Measurements from ENCODE around the gene CTNND2. TPM values are rescaled to one million over a fixed set of nuclear protein-coding genes. Genes with fewer than 3 reads are reported as not detected.

The CTNND2 gene, protein sequence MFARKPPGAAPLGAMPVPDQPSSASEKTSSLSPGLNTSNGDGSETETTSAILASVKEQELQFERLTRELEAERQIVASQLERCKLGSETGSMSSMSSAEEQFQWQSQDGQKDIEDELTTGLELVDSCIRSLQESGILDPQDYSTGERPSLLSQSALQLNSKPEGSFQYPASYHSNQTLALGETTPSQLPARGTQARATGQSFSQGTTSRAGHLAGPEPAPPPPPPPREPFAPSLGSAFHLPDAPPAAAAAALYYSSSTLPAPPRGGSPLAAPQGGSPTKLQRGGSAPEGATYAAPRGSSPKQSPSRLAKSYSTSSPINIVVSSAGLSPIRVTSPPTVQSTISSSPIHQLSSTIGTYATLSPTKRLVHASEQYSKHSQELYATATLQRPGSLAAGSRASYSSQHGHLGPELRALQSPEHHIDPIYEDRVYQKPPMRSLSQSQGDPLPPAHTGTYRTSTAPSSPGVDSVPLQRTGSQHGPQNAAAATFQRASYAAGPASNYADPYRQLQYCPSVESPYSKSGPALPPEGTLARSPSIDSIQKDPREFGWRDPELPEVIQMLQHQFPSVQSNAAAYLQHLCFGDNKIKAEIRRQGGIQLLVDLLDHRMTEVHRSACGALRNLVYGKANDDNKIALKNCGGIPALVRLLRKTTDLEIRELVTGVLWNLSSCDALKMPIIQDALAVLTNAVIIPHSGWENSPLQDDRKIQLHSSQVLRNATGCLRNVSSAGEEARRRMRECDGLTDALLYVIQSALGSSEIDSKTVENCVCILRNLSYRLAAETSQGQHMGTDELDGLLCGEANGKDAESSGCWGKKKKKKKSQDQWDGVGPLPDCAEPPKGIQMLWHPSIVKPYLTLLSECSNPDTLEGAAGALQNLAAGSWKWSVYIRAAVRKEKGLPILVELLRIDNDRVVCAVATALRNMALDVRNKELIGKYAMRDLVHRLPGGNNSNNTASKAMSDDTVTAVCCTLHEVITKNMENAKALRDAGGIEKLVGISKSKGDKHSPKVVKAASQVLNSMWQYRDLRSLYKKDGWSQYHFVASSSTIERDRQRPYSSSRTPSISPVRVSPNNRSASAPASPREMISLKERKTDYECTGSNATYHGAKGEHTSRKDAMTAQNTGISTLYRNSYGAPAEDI (N-terminal part only)
- polyA plus RNA-seq (2011; rRNA removed) = not detected in 2 replicates
- not detected in 2 replicates for polyA minus RNA-seq (2011; rRNA and poly(A)+ RNA removed)

- DNase-seq (ENCODE audit: low read depth, low spot score) = no peak
- CTCF ChIA-PET = no interaction called here
- Histone ChIP-seq H3K9me3 (ENCODE audit: control insufficient read depth, insufficient read depth, low read length) (no peaks in the 10 kb centered on the region), H3K27me3 (ENCODE audit: control insufficient read depth, insufficient read depth, low read length) (peaks cover 3% of the 10 kb centered on the region), H3K27ac (ENCODE audit: low read depth, low read length) (no peak within 1 kb of the TSS), H3K4me3 (ENCODE audit: low read depth, low read length) (no peak within 1 kb of the TSS)
- POLR2A ChIA-PET = no interaction called here
- TF ChIP-seq, protein P1, sequence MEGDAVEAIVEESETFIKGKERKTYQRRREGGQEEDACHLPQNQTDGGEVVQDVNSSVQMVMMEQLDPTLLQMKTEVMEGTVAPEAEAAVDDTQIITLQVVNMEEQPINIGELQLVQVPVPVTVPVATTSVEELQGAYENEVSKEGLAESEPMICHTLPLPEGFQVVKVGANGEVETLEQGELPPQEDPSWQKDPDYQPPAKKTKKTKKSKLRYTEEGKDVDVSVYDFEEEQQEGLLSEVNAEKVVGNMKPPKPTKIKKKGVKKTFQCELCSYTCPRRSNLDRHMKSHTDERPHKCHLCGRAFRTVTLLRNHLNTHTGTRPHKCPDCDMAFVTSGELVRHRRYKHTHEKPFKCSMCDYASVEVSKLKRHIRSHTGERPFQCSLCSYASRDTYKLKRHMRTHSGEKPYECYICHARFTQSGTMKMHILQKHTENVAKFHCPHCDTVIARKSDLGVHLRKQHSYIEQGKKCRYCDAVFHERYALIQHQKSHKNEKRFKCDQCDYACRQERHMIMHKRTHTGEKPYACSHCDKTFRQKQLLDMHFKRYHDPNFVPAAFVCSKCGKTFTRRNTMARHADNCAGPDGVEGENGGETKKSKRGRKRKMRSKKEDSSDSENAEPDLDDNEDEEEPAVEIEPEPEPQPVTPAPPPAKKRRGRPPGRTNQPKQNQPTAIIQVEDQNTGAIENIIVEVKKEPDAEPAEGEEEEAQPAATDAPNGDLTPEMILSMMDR (IDR thresholded peaks at IDR 0.05; ENCODE audit: low read depth, low read length) = no peak
Measured at GRCh38 chr5:11904265-11904906, at the start of gene CTNND2. Gene CTNND2, minus strand, starts transcription at chr5:11904446. Its CDS starts 593 bp downstream, at chr5:11903853.

DNA sequence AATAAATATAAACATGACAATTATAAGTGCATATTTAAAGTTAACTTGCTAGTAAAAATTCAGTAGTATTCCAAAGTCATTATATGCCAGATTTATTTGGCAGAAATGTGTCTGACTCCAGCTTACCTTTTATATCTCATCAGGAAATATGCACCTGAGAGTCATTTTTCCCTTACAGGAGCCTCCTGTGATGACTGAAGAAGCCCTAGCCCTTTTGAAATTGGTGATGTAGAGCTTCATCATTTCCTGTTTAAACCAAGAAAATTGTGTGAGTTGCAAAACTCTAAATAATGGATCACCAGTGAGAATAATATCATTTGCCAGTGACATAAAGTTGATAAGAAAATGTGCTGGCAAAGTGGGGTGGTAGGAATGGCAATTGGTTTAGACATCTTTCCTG, 42.1 kb upstream of the CTNND2 start:
- no peak overlapping the region for H3K4me3 ChIP-seq (ENCODE audit: low read depth, low read length)
- H3K27me3 ChIP-seq (ENCODE audit: control insufficient read depth, insufficient read depth, low read length) = no peaks in the 10 kb centered on the region
- DNase-seq (ENCODE audit: low read depth, low spot score) = no peak
- CTCF ChIA-PET = no interaction called here
- H3K9me3 ChIP-seq (ENCODE audit: control insufficient read depth, insufficient read depth, low read length) = peaks cover 5% of the 10 kb centered on the region; the same call in 1 of the 2 replicates
- no peak overlapping the region for H3K27ac ChIP-seq (ENCODE audit: low read depth, low read length)
- TF ChIP-seq, protein P1 (IDR thresholded peaks at IDR 0.05; ENCODE audit: low read depth, low read length) = no peak
- POLR2A ChIA-PET = no interaction called here

GRCh38 chr5:11941566-11941965, 37.3 kb upstream of the CTNND2 start:
- Histone ChIP-seq H3K4me3 (ENCODE audit: low read depth, low read length) (no peak overlapping the region), H3K9me3 (ENCODE audit: control insufficient read depth, insufficient read depth, low read length) (peaks cover 5% of the 10 kb centered on the region), H3K27ac (ENCODE audit: low read depth, low read length) (no peak overlapping the region), H3K27me3 (ENCODE audit: control insufficient read depth, insufficient read depth, low read length) (no peaks in the 10 kb centered on the region)
- POLR2A ChIA-PET = no interaction called here
- TF ChIP-seq, protein P1 (IDR thresholded peaks at IDR 0.05; ENCODE audit: low read depth, low read length) = no peak
- DNase-seq (ENCODE audit: low read depth, low spot score) = no peak
- CTCF ChIA-PET = no interaction called here

- Histone ChIP-seq H3K27ac (ENCODE audit: low read depth, low read length) (no peak overlapping the region), H3K27me3 (ENCODE audit: control insufficient read depth, insufficient read depth, low read length) (no peaks in the 10 kb centered on the region), H3K9me3 (ENCODE audit: control insufficient read depth, insufficient read depth, low read length) (peaks cover 20% of the 10 kb centered on the region), H3K4me3 (ENCODE audit: low read depth, low read length) (no peak overlapping the region)
- ChIA-PET CTCF (no interaction called here), POLR2A (no interaction called here)
- no peak for DNase-seq (ENCODE audit: low read depth, low spot score)
- TF ChIP-seq, protein P1 (IDR thresholded peaks at IDR 0.05; ENCODE audit: low read depth, low read length) = no peak
Measured at GRCh38 chr5:11931638-11932037, 27.4 kb upstream of the CTNND2 start.
